NCI-H345 (cell line): Measurements from ENCODE around the gene NBPF10.
"Not testable (repeated sequence)": the region's sequence is repeated elsewhere in the genome, so short reads cannot be mapped to it uniquely, and the experiment has no call there.

Experiments used
- DNase-seq: peaks from one replicate; lab custom pipeline; 2025; lab: John Stamatoyannopoulos, UW

The NBPF10 gene, protein sequence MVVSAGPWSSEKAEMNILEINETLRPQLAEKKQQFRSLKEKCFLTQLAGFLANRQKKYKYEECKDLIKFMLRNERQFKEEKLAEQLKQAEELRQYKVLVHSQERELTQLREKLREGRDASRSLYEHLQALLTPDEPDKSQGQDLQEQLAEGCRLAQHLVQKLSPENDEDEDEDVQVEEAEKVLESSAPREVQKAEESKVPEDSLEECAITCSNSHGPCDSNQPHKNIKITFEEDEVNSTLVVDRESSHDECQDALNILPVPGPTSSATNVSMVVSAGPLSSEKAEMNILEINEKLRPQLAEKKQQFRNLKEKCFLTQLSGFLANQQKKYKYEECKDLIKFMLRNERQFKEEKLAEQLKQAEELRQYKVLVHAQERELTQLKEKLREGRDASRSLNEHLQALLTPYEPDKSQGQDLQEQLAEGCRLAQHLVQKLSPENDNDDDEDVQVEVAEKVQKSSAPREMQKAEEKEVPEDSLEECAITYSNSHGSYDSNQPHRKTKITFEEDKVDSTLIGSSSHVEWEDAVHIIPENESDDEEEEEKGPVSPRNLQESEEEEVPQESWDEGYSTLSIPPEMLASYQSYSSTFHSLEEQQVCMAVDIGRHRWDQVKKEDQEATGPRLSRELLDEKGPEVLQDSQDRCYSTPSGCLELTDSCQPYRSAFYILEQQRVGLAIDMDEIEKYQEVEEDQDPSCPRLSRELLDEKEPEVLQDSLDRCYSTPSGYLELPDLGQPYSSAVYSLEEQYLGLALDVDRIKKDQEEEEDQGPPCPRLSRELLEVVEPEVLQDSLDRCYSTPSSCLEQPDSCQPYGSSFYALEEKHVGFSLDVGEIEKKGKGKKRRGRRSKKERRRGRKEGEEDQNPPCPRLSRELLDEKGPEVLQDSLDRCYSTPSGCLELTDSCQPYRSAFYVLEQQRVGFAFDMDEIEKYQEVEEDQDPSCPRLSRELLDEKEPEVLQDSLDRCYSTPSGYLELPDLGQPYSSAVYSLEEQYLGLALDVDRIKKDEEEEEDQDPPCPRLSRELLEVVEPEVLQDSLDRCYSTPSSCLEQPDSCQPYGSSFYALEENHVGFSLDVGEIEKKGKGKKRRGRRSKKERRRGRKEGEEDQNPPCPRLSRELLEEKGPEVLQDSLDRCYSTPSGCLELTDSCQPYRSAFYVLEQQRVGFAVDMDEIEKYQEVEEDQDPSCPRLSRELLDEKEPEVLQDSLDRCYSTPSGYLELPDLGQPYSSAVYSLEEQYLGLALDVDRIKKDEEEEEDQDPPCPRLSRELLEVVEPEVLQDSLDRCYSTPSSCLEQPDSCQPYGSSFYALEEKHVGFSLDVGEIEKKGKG (N-terminal part only)

GRCh38 chr1:146144465-146144864 is at the start of gene NBPF10:
Gene NBPF10, minus strand, starts transcription at chr1:146144804. Its CDS starts 35 bp downstream, at chr1:146144769.
- DNase-seq = not testable (repeated sequence)

- not testable (repeated sequence) for DNase-seq
Observed at GRCh38 chr1:146174531-146174930, 29.9 kb upstream of the NBPF10 start.

DNA sequence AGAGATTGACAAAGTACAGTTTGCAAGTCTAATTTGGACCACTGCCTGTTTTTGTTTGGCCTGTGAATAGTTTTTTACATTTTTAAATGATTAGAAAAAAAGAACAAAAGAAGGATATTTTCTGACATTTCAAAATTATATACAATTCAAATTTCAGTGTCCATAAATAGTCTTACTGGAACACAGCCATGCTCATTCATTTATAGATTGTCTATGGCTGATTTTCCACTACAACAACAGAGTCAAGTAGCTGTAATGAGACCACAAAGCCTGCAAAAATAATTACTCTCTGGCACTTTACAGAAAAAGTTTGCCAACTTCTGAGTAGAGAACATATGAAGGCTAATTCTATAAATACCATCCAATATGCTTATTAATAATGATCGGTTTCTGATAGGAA is 23.1 kb upstream of the NBPF10 start:
- not testable (repeated sequence) for DNase-seq

DNA sequence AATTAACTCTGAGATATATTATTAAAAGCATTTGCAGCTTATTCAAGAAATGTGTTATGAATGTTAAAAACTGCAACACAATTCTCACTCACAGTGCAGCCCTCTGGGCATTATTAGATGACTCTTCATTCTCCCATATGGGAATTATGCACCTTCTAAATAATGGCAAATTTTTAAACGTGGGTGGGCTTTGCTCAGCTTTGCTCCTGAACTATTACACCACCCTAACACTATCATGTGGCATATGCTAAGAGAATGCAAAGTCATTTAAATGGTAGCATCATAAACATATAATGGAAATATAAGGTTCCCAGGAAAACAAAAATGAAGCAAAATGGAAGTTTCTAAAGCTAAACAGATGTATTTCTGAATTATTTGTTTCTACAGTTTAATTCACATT is 22.7 kb upstream of the NBPF10 start:
- DNase-seq = not testable (repeated sequence)
